DLD1 (cell line): ENCODE measurements around the gene LINGO1.

Source experiments
- in situ Hi-C: cut with HindIII; loops from 2 replicates; pipeline ENCODE4 v1.10.0; 2017; ENCODE audit warnings: low sequenced_read_pairs

The LINGO1 gene

DNA sequence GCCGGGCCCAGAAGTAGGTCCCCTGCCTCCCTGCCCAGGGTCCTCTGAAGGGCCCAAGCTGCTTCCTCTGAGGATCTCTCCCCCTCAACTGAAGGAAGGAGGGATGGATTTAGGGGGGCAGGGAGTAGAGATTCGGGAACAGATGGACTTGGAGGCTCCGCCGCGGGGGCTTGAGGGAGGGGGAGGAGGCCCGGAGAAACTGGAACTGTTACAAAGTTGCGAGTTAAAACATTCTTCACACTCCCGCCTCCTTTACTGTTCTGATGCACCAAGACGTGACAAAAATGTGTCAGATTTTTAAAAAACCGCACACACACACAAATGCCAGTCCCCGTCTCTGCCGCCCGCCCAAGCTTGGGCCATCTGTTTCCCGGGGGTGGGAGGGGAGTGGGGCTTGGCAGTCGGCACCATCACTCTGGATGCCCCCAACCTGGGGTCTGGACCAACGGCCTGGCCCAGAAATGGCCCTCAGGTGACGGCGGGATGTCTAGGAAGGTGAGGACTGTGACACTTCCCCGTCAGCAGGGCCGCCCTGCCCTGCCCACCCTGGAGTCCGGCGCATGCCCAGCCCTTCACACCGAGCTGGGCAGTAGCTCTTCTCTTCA lies 25.0 kb upstream of the LINGO1 start:
- in situ Hi-C loops = no loop called here

DNA sequence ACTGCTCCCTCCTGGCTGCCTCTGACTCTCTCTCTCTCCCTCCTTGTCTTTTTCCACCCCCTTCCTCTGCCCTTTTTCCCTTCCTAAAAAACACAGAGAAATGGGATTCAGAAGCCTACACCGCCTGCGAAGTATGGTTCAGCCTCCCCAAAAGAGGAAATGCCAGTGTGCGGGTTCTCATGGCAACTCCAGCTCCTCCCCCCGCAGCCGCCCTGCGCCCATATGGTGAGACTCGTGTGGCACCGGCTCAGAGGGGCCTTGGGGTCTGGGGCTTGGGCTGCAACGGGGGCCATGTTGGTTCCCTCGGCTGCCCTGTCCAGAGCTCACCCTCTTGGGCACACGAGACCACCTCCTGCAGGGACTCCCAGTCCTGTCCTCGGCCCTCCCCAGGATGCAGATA lies 23.6 kb upstream of the LINGO1 start:
- in situ Hi-C loops = no loop called here

DNA sequence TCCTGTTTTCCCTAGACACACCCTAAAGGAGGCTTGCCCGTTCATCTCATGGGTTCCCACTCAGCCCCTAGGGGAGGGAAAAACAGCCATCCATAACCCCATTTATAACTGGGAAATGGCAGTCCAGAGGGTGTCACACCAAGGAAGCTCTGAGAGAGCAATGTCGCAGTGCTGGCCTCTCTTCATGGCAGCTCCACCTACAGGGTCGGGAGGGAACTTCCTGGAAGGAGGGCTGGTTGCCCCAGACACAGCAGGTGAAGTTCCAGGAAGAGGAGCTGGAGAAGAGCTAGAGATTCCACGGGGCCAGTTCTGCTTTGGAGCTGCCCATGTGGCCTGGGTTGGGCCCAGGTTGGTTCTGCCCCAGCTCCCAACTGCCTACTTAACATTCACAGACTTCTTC lies 22.3 kb upstream of the LINGO1 start:
- in situ Hi-C loops = no loop called here

DNA sequence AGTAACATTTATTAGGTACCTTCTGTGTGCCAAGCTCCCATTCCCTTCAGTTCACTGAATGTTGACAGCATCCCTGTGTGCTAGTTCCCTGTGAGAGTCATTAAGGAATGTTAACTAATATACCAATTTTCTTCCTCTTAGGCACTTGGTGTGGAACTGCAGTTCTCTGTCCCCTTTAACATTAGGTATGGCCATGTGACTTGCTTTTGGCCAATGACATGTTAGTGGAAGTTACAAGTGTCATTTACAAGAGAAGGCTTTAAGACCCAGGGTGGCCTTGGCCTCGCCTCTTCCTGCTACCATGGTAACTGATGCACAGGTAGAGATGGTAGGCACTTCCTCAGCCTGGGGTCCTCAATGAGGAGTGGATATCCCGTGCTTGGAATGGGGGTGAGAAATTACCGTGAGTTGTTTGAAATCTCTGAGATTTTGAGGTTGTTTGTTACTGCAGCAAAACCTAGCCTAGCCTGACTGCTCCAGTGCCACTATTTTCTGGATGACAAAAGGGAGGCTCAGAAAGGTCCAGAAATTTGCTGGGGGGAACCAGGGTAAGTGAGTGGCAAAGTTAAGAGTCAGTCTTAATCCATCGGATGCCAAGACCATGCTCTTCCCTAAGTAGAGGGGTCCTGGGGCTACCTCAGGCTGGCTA lies 21.2 kb upstream of the LINGO1 start:
- in situ Hi-C loops = no loop called here

DNA sequence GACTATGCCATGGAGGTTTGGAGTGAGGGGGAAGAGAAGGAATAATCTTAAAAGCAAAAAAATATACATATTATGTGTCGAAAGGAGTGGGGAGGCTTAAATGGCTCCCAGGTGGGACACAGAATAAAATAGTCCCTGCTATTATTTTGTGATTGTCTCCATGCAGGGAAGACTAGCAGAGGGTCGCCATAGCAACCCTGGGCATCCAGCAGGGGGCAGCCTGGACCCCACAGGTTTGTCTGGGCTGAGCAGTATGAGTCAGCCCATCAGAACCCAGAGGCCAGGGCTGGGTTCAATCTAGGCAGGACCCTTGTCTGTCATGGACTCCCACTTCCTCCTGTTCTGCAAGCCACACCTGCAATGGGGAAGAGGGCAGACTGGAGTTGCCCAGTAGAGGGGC lies 17.6 kb upstream of the LINGO1 start:
- in situ Hi-C loops = no loop called here

DNA sequence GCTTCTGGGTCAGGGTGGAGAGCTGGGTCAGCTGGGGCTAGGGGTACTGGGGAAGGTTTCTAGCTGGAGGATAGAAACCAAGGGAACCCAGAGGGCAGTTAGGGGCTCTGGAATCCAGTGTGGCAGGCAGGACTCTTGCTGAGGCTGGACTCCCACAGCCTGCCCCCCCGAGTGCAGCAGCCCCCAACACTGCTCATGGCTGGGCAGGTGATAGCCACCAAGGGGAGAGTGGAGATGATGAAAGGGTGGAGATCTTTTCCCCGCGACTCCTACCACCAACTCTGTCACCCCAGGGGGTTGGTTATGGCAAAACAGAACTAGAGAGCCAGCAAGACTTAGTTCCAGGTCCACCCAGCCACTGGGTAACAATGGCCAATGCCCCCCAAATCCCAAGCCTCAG lies 16.9 kb upstream of the LINGO1 start:
- in situ Hi-C loops = no loop called here

DNA sequence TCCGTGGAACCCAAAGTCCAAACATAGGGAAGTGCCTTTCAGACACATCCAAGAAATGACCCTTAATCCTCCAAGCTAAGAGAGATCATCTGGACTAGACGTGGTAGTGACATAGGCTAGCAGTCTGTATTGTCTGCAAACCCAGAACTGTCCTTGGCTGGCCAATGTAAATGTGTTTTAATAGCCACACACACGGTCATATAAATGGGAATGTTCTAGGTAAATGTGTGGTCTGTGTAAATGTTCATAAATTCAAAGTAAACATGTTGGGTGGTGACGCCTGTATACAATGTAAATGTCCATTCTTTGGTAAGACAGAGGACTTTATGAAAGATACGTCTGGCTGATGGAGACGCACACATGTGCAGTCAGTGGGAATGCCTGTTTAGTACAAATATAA lies 16.3 kb upstream of the LINGO1 start:
- in situ Hi-C loops = no loop called here

DNA sequence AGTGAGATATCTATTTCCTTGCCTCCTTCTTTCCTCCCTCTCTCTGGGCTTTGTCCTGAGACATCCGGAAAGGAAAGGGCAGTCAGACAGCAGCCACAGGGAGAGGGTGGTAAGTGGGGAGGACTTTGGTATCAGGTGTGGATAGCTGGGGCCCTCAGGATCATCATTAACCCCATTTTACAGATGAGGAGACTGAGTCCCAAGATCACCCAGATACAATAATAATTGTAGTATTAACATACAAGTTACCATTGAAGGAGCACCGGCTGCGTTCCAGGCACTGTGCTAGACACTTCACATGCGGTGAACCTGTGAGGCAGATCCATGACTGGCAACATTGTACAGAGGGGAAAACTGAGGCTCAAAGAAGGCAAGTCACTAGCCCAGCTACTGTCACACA lies 15.2 kb upstream of the LINGO1 start:
- in situ Hi-C loops = no loop called here

DNA sequence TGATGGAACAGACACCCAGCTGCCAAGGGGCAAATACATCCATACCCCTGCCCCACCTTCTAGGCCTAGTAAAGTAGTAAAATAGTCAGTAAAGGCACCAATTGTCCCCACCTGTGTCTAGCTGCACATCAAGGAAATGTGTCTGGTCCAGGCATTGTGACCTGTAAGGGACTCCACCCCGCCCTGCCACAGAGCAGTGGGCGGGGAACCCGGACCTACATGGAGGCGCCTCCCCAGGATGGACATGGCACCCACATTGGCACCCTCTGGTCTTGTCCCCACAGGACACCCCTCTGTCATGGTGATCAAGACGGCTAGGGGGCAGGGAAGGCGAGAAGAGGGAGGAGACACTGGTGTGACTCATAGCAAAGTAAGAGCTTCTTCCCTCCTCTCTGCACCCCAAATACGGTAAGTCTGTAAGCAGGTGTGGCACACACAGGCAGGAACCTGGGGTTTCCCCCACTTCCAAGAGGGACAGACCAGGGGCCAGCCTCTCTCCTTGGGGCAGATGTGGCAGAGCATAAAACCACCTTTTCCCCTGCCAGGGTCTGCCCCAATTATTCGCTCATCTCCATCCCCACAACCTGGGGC lies 13.5 kb upstream of the LINGO1 start:
- in situ Hi-C loops = no loop called here

DNA sequence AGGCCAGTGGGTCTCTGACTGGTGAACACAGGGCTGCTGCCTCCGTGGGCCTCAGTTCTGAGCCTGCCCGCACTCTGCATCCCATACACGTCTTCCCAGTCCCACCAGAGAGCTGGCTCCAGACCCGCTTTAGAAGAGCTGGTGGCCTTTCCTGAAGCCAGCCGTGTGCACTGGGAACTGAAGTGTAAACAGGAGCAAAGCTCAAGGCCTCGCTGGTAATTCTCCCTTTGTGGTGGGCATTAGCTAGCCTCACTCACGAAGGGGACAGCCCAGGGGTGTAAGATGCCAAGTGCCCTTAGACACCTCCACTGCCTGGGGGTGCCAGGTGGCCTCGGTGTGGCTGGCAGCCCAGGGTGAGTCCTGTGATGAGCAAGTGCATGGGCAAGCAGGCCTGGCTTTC lies 12.9 kb upstream of the LINGO1 start:
- in situ Hi-C loops = no loop called here

DNA sequence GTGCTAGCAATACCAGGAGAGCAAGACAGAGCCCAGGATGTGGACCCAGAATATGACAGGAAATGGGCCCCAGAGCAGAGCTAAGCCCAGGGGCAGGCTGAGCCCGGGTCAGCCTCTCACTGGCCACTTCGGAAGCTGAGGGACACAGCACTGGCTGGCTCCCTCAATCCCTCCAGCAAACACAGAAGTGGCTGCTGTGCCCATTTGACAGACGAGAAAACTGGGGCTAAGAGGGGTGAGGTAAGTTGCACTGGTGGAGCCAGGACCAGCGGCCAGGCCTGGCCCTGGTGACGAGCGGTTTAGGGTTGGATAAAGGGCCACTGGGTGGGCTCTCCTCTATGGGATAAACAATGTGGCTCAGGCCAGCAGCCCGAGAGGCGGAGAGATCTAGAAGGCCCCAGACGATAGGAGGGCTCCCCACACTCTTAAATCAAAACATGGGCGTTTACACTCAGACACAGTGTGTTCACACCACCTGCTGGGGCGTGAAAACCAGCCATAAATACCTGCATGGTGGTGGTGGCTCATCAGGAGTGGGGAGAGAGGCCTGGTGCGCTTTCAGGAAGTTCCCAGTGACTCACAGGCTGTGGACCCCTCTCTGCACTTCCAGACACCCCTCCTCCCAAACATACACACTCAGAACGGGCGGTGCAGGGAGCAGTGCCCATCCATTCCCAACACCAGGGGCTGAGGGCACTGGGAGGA lies 12.0 kb upstream of the LINGO1 start:
- in situ Hi-C loops = no loop called here

DNA sequence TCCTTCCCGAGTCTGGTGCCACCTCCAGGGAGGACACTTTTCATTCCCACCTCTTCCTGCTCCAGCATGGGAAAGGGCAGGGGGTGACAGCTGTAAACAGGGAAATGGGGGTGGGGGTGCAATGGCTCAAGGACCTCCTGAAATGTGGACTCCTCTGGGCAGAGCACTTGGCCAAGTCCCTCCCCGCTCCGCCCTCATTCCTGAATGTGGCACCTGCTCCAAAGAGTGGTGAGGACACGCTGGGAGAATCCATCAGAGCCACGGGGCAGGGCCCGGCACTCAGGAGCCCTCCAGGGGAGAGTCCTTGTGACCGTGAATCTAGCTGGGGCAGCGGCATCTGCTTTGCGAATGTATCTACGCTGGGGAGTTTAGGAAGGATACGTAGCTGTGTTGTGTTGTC lies 11.1 kb upstream of the LINGO1 start:
- in situ Hi-C loops = no loop called here

DNA sequence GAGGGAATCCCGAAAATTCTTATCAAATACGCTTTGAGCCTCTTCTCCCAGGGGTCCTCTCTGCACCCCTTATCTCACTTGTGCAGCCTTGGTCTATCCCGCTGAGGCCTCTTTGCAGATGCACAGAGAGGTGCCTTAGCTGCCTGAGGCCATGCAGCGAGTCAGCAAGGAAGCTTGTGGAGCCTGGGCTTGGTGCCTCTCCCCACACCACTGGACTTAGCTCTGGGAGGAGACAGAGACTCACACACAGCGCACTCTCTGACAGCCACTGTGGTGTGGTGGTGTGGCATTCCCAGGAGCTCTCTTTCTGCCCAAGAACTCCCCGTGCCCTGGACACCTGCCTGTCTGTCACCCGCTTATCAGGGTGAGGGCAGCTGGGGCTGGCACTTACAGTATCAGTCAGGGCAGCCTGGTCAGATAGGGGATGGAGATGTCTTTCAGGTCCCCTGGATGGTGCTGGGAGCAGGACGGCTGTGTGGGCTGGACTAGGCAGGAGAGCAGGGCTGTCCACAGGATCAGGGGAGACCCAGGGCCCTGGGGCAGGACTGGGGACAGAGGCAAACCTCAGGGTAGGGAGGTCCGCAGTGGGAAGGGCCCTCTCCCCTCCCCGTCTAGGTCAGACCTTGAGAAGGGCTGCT lies 10.2 kb upstream of the LINGO1 start:
- in situ Hi-C loops = no loop called here

DNA sequence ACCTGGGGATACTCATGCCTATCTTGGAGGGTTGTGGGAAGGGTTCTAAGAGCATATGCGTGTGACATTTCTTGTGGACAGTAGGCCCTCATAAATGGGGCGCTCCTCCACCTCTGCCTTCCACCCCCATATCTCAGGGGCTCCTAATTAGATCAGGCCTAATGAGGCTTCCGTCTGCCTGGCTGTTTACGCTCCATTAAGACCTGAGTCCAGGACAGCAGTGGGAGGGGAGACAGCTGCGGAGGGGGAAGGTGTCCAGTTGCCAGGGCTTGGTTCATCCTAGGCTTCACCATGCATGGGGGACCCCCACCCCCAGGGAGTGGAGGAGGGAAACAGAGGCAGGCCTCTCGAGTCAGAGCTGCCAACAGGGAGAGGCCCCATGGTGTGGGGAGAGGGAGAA lies 9.3 kb upstream of the LINGO1 start:
- in situ Hi-C loops = no loop called here

DNA sequence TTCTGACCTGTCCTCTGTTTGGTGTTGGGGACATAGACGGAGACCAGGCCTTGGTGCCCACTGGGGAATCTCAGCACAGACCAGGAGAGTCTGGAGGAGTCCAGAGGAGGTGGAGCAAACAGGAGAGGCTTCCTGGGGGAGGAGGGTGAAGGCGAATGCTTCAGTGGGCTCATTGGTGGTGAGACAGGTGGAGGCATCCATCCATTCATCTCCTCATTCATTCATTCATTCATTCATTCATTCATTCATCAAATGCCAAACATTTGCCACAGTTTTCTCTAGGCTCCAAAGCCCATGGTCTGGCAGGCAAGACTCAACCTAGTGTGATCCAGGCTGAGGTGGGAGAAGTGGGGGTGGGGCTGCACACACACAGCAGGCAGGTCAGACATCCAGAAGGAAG lies 7.9 kb upstream of the LINGO1 start:
- in situ Hi-C loops = no loop called here

DNA sequence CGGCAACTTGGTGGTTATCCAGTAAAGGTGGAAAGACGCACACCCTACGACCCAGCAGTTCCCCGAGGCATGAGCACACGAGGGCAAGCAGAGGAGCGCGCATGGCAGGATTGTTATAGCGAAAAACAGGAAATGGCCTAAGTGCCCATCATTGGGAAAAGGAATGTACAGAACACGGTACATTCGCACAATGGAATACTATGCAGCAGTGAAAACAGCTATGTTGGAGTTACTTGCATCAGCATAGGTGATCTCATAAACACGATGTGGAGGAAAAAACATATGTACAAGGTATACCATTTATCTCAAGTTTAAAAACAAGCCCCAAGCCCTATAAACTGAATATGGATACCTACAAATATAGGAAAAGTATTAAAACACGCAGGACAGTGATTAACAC lies 6.7 kb upstream of the LINGO1 start:
- in situ Hi-C loops = no loop called here

DNA sequence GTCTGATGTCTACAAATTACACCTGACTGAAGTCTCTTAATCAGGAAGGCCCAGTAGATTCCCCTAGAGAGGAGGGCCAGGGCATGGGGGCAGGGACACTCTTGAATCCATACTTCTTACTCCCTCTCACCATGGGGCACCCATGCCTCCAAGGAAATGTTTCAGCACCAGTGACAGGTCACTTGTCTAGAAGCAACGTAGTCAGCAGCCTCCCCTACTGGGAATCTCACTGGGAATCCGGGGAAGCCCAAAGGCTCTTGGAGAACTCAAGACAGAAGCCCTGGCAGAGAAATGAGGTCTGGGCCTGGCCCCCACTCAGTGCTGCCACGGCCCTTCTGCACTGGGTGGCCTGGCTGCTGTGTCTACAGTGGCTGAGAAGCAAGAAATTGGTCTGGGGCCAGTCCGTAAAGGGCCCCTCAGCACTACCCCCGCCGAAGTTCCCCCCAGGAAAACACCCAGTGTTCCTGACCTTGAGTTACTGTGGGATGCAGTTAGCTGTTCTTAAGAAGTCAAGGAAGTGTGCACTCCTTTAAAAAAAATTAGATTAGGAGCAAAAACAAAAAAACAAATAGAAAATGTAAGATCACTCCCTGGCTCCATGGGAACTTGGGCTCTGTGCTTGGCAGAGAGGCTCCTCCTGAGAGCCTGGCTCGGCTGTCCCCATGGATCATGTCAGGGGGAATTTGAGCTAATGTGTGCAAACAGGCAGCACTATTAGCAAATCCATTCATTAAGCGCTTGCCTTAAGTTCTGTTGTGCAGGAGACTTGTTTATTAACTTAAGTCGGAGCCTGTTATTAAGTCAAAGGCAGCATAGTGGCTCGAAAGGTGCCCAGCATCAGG lies 5.4 kb upstream of the LINGO1 start:
- in situ Hi-C loops = no loop called here

DNA sequence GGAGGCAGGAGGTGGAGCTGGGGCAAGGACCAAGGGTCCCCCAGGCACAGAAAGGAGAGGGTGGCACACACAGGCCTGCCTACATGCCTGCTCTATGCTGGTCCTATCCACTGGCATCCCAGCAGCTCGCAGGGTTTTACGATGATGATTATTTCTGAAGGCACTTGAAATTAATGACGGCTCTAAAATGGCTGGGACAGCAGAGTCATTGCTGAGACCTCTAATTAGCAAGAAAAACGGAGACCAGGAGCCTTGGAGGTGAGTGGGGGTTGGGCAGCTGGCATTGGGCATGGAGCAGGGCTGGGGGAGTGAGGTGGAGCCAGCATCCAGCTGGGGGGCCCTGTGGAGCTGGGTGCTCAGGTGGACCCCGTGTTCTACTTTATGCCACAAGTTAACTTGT lies 3.5 kb upstream of the LINGO1 start:
- in situ Hi-C loops = no loop called here

DNA sequence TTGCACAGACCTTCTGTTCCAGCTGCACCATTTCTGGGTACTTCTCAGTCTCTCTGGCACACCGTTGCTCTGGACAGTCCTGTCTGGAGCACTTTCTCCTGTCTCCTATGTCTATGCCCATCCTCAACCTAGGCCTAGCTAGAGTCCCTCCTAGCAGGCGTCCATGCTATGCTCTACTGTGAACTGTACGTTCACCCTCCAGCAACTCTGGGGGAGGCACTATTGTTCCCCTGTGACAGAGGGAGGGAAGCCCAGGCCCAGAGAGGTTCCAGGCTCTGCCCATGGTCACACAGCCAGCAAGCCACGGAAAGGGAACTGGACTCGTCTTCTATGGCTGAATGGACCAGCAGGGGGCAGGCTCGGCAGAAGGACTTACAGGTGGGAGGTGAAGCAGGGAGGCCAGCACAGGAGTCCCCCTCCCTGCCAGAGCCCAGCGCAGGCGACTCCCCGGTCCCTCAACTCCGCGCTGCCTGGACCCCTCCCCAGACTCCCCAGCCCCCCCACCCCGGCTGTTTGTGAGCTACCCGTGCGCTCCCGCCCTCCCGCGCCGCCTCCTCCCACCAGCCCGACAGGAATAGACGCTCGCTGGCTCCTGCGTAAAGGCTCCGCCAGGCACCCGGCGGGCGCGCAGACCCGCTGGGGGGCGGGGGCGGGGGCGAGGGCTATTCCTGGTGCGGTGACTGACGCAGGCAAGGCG lies 1.7 kb upstream of the LINGO1 start:
- in situ Hi-C loops = no loop called here

DNA sequence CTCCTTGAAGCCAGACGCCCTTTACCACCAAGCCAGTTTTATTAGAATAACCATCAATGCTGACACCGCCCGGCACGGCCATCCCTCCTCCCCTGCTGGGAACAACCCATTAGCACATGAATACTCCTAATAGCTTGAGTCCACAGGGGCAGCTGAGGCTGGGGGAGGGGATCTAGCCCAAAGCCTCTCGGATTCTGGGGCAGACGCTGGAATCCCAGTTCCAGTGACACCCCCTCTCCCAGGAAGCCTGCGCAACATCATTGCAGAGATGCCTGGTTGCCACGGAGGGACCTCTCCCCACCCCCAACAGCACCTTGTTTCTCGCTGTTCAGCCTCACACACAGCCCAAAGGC lies 1.2 kb upstream of the LINGO1 start:
- in situ Hi-C loops = no loop called here
